Smooth muscle cell (in vitro differentiated cells): Measurements from ENCODE around the gene NFYB. TPM values are rescaled to one million over a fixed set of nuclear protein-coding genes. Genes with fewer than 3 reads are reported as not detected.

Experiments used
- DNase-seq: peaks from one replicate; lab custom pipeline; 2025; ENCODE audit not compliant: unreplicated experiment; lab: John Stamatoyannopoulos, UW
- H2AFZ ChIP-seq: fragments of 200-600 bp; sonication (generic); 2 replicates; pipeline ENCODE4 v1.6.0; 2016; ENCODE audit warnings: antibody characterized with exemption, low read depth, mild to moderate bottlenecking
- H3F3A ChIP-seq: fragments of 200-600 bp; sonication (generic); 2 replicates; pipeline ENCODE4 v1.6.0; 2017; ENCODE audit warnings: antibody characterized with exemption, low read depth
- H3K27ac ChIP-seq: fragments of 200-600 bp; sonication (generic); 2 replicates; pipeline ENCODE4 v1.5.1; 2016; ENCODE audit warnings: low read depth, mild to moderate bottlenecking
- H3K27me3 ChIP-seq: fragments of 200-600 bp; sonication (generic); 2 replicates; pipeline ENCODE4 v1.6.1; 2016; ENCODE audit warnings: low read depth, mild to moderate bottlenecking
- H3K36me3 ChIP-seq: fragments of 200-600 bp; sonication (generic); 2 replicates; pipeline ENCODE4 v1.5.1; 2016; ENCODE audit warnings: low read depth
- H3K4me1 ChIP-seq: fragments of 200-600 bp; sonication (generic); 2 replicates; pipeline ENCODE4 v1.5.1; 2016; ENCODE audit warnings: low read depth
- H3K4me2 ChIP-seq: fragments of 200-600 bp; sonication (generic); 2 replicates; pipeline ENCODE4 v1.6.0; 2016; ENCODE audit warnings: mild to moderate bottlenecking
- H3K4me3 ChIP-seq: fragments of 200-600 bp; sonication (generic); 2 replicates; pipeline ENCODE4 v1.5.1; 2016; ENCODE audit warnings: mild to moderate bottlenecking
- H3K79me2 ChIP-seq: fragments of 200-600 bp; sonication (generic); 2 replicates; pipeline ENCODE4 v1.6.0; 2016; ENCODE audit warnings: low read depth, mild to moderate bottlenecking
- H3K9ac ChIP-seq: fragments of 200-600 bp; sonication (generic); 2 replicates; pipeline ENCODE4 v1.6.0; 2016; ENCODE audit warnings: low read depth
- H3K9me3 ChIP-seq: fragments of 200-600 bp; sonication (generic); replicated peaks from 2 replicates; pipeline ENCODE4 v1.5.1; 2016; ENCODE audit warnings: low read depth
- H4K20me1 ChIP-seq: fragments of 200-600 bp; sonication (generic); 2 replicates; pipeline ENCODE4 v1.6.0; 2016; ENCODE audit warnings: low read depth
- WGBS: methylation state at CpG from one replicate; pipeline ENCODE4 v1.1.7; 2016; ENCODE audit warnings: low lambda C conversion rate; 5-methylcytosine and 5-hydroxymethylcytosine counted together
- polyA plus RNA-seq: library from polyadenylated mRNA; unstranded; fragments of >200 nt; fragmentation: Nextera tagmentation; extraction: Ambion mirVana; gene quantifications from 2 replicates; pipeline ENCODE4 v1.2.1, GENCODE V29; 2016
- total RNA-seq: library from RNA; depleted of rRNA; stranded (reverse); fragments of >200 nt; gene quantifications from 2 replicates; pipeline ENCODE4 v1.2.3, GENCODE V29; 2014
- TF ChIP-seq, protein P1 (sequence below): fragments of 200-600 bp; sonication (generic); IDR thresholded peaks from 2 replicates; pipeline ENCODE4 v1.5.1; 2017; ENCODE audit warnings: borderline replicate concordance, mild to moderate bottlenecking, antibody characterized with exemption; ENCODE audit not compliant: insufficient read depth, poor library complexity, severe bottlenecking

The NFYB gene
- total and polyA plus RNA-seq, 2 experiments from 2014 or later: 20.2 to 22.6 TPM

DNA sequence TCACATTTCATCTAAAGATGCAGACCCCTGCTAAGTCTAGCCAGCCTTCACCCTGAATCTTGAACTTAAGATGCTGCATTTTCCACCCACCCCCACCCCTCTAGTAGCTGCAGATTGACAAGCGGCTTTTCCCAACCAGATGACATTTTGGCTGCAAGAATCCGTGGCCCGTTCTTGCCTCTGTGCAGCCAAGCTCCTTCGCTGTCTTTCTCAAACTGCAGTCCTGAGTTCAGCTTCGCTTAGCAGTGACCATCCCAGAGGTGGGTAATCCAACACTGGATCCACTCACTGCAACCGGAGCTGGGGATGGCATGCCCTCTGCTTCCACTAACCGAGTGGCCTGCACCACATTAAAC, 765 bp upstream of the NFYB start:
- H2AFZ ChIP-seq: peak overlapping the region; percentile 87
- H3K27me3 ChIP-seq: no peaks in the 10 kb centered on the region
- H3K36me3 ChIP-seq: no peaks in the 10 kb centered on the region
- 50% methylated on average over 7 of the region's 7 CpGs for WGBS
- no peaks in the 10 kb centered on the region for H3K9me3 ChIP-seq
- TF ChIP-seq, protein P1, sequence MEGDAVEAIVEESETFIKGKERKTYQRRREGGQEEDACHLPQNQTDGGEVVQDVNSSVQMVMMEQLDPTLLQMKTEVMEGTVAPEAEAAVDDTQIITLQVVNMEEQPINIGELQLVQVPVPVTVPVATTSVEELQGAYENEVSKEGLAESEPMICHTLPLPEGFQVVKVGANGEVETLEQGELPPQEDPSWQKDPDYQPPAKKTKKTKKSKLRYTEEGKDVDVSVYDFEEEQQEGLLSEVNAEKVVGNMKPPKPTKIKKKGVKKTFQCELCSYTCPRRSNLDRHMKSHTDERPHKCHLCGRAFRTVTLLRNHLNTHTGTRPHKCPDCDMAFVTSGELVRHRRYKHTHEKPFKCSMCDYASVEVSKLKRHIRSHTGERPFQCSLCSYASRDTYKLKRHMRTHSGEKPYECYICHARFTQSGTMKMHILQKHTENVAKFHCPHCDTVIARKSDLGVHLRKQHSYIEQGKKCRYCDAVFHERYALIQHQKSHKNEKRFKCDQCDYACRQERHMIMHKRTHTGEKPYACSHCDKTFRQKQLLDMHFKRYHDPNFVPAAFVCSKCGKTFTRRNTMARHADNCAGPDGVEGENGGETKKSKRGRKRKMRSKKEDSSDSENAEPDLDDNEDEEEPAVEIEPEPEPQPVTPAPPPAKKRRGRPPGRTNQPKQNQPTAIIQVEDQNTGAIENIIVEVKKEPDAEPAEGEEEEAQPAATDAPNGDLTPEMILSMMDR: no peak
- no peaks in the 10 kb centered on the region for H3F3A ChIP-seq
- H3K4me2 ChIP-seq: peak overlapping the region; percentile 83
- H3K79me2 ChIP-seq: peaks cover 13% of the 10 kb centered on the region
- peak overlapping the region; percentile 49 for H3K9ac ChIP-seq
- peaks cover 18% of the 10 kb centered on the region for H3K4me1 ChIP-seq
- peak overlapping the region; percentile 45 for H3K4me3 ChIP-seq
- H4K20me1 ChIP-seq: no peaks in the 10 kb centered on the region
- DNase-seq: no peak
- peak overlapping the region; percentile 66 for H3K27ac ChIP-seq

DNA sequence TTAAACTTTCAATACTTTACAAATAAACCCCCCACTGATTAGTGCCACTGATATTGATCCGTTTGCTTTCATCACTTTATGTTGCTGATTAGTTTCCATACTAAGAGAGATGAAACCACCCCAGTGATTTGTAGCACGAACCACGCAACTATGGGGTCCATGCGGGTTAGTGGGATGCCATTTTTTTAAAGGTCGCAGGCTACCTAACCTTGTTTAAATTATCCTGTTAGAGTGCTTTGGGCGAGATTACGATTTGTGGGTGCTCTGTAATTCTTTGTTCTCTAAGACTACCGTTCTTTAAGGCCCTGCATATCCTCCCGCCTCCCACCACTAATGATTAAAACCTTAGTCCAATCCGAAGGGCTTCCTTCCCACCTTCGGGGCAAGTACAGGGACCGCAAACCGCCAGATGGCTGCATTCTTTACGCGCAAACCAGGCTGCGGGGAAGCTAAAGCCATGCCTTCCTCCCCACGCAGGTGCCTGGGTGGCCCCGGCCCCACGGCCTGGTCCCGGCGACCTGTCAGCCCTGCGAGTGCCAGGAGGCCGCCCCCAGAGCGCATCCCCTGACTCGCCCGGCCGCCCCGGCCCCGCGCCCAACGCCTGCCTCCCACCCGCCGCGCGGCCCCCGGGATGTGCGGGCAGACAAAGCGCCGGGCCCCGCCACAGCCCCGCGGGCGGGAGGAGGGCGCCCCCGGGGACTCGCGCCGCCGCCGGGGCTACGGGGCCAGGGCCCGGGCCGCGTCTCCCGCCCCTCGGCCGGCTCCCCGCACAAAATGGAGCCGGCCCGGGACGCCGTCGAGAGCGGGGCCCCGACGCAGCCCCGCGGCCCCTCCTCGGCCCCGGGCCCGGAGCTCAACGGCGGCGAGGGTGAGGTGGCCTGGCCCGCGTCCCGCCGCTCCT, 759 bp downstream of the NFYB start:
- peaks cover 7% of the 10 kb centered on the region for H4K20me1 ChIP-seq
- H3K79me2 ChIP-seq: peaks cover 18% of the 10 kb centered on the region
- H3K27me3 ChIP-seq: no peaks in the 10 kb centered on the region
- no peak for DNase-seq
- no peaks in the 10 kb centered on the region for H3K36me3 ChIP-seq
- H2AFZ ChIP-seq: peak overlapping the region; percentile 56
- peak overlapping the region; percentile 53 for H3K27ac ChIP-seq
- peak overlapping the region; percentile 73 for H3K4me3 ChIP-seq
- TF ChIP-seq, protein P1: no peak
- 2% methylated on average over 27 of the region's 78 CpGs for WGBS
- no peaks in the 10 kb centered on the region for H3F3A ChIP-seq
- H3K4me1 ChIP-seq: peaks cover 18% of the 10 kb centered on the region
- H3K9me3 ChIP-seq: no peaks in the 10 kb centered on the region
- peak overlapping the region; percentile 59 for H3K9ac ChIP-seq
- H3K4me2 ChIP-seq: peak overlapping the region; percentile 85

DNA sequence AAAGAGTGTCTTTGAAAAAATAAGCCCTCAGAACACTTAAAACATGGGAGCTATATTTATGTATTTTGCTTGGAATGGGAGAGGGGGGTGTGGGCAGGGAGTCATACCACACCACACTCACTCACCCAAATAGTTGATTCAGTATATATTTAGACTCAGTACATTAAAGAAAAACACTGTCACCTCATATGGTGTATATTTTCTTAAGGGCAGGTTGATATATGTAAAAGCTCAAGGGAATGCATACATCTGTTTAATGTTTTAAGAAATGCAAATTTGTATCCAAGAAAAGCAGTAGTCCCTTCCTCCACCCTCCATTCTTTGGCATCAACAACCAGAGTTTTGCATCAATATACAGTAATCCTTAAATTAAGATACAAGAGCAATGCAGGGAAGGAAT, 1.4 kb downstream of the NFYB start:
- H4K20me1 ChIP-seq: peaks cover 14% of the 10 kb centered on the region
- H3K4me3 ChIP-seq: peak overlapping the region; percentile 73
- H3K4me2 ChIP-seq: peak overlapping the region; percentile 85
- H3F3A ChIP-seq: no peaks in the 10 kb centered on the region
- H2AFZ ChIP-seq: no peak overlapping the region
- H3K9me3 ChIP-seq: no peaks in the 10 kb centered on the region
- H3K9ac ChIP-seq: peak overlapping the region; percentile 59
- H3K27me3 ChIP-seq: no peaks in the 10 kb centered on the region
- H3K36me3 ChIP-seq: no peaks in the 10 kb centered on the region
- no peak overlapping the region for H3K27ac ChIP-seq
- TF ChIP-seq, protein P1: no peak
- H3K4me1 ChIP-seq: peaks cover 18% of the 10 kb centered on the region
- DNase-seq: no peak
- peaks cover 20% of the 10 kb centered on the region for H3K79me2 ChIP-seq
